Heart left ventricle (tissue), 16 donors: Measurements from ENCODE around the gene COX4I1. TPM values are rescaled to one million over a fixed set of nuclear protein-coding genes. Genes with fewer than 3 reads are reported as not detected.

Source experiments
- ATAC-seq, 4 donors: fragments of 200-7000 bp; cut with Tn5 transposase; one replicate each; pipeline ENCODE4 v1.9.1; 2020 to 2022; ENCODE audit warnings: moderate library complexity in 4 of 4, mild to moderate bottlenecking in 3 of 4, moderate number of reproducible peaks in 1 of 4
- DNase-seq, 5 donors: peaks; one replicate each; pipeline ENCODE4 v3.0.0-alpha.2; 2020
- H3K27ac ChIP-seq, 12 donors: fragments of 200-600 bp; sonication (generic) in 4 of 12; one replicate each; pipeline versions ENCODE4 v1.5.0 to v1.8.0; 2016 to 2022; ENCODE audit warnings: mild to moderate bottlenecking in 2 of 12
- H3K27me3 ChIP-seq, 9 donors: fragments of 200-600 bp; sonication (generic) in 2 of 9; one replicate each; pipeline versions ENCODE4 v1.5.1 to v1.8.0; 2016 to 2022; ENCODE audit warnings: mild to moderate bottlenecking in 3 of 9
- H3K36me3 ChIP-seq, 9 donors: fragments of 200-600 bp; sonication (generic) in 2 of 9; one replicate each; pipeline versions ENCODE4 v1.5.0 to v1.8.0; 2018 to 2022; ENCODE audit warnings: mild to moderate bottlenecking in 2 of 9
- H3K4me1 ChIP-seq, 12 donors: fragments of 200-600 bp; sonication (generic) in 4 of 12; one replicate each; pipeline versions ENCODE4 v1.5.0 to v1.8.0; 2016 to 2022; ENCODE audit warnings: mild to moderate bottlenecking in 3 of 12
- H3K4me3 ChIP-seq, 12 donors: fragments of 200-600 bp; sonication (generic) in 4 of 12; one replicate each; pipeline versions ENCODE4 v1.5.0 to v1.8.0; 2017 to 2022; ENCODE audit warnings: mild to moderate bottlenecking in 9 of 12, moderate library complexity in 4 of 12
- H3K9me3 ChIP-seq, 12 donors: fragments of 200-600 bp; sonication (generic) in 4 of 12; one replicate each; pipeline versions ENCODE4 v1.5.0 to v1.8.0; 2016 to 2022; ENCODE audit warnings: mild to moderate bottlenecking in 1 of 12
- POLR2A ChIP-seq, 2 donors: fragments of 450-650 bp; IDR thresholded peaks; one replicate each; pipeline ENCODE4 v1.6.1; 2017; ENCODE audit warnings: antibody characterized with exemption in 2 of 2, mild to moderate bottlenecking in 2 of 2, moderate library complexity in 2 of 2
- WGBS, 4 donors: extraction: QIAGEN DNeasy Blood & Tissue Kit in 2 of 4; methylation state at CpG; one replicate each; pipeline versions ENCODE4 v1.1.5 to v1.1.7; 2013 to 2018; 5-methylcytosine and 5-hydroxymethylcytosine counted together
- intact Hi-C, 10 donors: fragments of 100-400 bp; cut with DNase I; formaldehyde crosslinking; loops; one replicate each; pipeline versions ENCODE4 v1.11.1 to v1.14.2; 2022
- polyA plus RNA-seq, 2 donors: library from polyadenylated mRNA; stranded (reverse); fragments of 200-250 nt; gene quantifications; one replicate each; pipeline ENCODE4 v1.2.3, GENCODE V29; 2013
- total RNA-seq, 9 donors: library from RNA; depleted of rRNA in 2 of 9; stranded (reverse); fragments of >200 nt in 2 of 9; fragmentation: NEBNext Ultra II Directional in 3 of 9; extraction: Animal tissue kit (Norgen Biotek cat#: 25700) in 3 of 9; gene quantifications; one replicate each; pipeline versions ENCODE4 v1.1.0 to v1.2.4, GENCODE V29; 2016 to 2023
- TF ChIP-seq, protein P1 (sequence below), 12 donors: fragments of 200-600 bp; sonication (generic) in 4 of 12; IDR thresholded peaks; one replicate each; pipeline versions ENCODE4 v1.5.0 to v1.8.0; 2018 to 2022; ENCODE audit warnings: antibody characterized with exemption in 12 of 12, mild to moderate bottlenecking in 5 of 12
- donor health status: ischemic (EF 13 %, LVEDD 7.1; RV severe dilation, severe dysfunction).
- donor health status: healthy with polysubstance abuse.
- donor health status: DM: no; HTN: yes; CAD: no.
- donor health status: DM: no; HTN: no; CAD: no.
- donor health status: ischemic (EF 25% LVEDD 6.9; RV normal size, moderate dysfunction).
- donor health status: ischemic (EF 25% LVEDD 5.7; RV mildly dilated, moderate dysfunction).
- donor health status: healthy.
- donor health status: DM: yes; HTN: yes; CAD: no.
- donor health status: ischemic (EF 35%, LVEDD 5.7; RV mildly dilated, moderate dysfunction).
- donor health status: nonischemic (EF 11% LVEDD 7.7; RV severe dilation, severe dysfunction).
- donor health status: DM: yes; HTN: yes; CAD: no.
- donor health status: PGD.
- donor health status: ischemic (EF 29% LVEDD 5.4; RV normal size, mild dysfunction).
- donor health status: nonischemic (EF 23%, LVEDD 6.1; RV moderate dilation, normal function).

The COX4I1 gene
- total and polyA plus RNA-seq, 11 donors, result 1,047 to 5,448 (median 1,793) TPM

DNA sequence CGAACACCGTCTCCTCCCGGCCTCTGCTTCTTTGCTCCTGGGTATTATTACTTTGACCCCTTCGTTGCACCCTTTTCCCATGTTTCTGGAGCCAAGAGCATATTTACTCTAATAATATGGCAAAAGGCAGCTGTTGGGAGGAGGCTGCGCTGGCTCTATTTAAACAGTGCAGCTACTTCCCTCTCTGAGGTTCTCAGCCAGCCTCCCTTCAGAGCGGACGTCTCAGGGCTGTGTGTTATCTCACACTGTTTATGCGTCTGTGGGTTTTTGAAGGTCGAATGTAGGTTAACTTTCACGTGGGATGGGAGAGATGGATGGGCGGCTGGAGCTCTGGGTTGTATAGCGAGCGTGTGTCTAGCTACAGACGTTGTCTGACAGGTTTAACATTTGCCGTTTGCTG lies 45.3 kb downstream of the COX4I1 start:
- no peaks in the 10 kb centered on the region for H3K36me3 ChIP-seq
- H3K27me3 ChIP-seq, result peaks cover 0 to 28% (median 3%) of the 10 kb centered on the region in 9 donors
- H3K4me3 ChIP-seq, result no peak overlapping the region
- H3K4me1 ChIP-seq, result peaks cover 0 to 2% (median 0%) of the 10 kb centered on the region in 12 donors
- intact Hi-C loops, result no loop called here
- no peak for DNase-seq
- TF ChIP-seq, protein P1, sequence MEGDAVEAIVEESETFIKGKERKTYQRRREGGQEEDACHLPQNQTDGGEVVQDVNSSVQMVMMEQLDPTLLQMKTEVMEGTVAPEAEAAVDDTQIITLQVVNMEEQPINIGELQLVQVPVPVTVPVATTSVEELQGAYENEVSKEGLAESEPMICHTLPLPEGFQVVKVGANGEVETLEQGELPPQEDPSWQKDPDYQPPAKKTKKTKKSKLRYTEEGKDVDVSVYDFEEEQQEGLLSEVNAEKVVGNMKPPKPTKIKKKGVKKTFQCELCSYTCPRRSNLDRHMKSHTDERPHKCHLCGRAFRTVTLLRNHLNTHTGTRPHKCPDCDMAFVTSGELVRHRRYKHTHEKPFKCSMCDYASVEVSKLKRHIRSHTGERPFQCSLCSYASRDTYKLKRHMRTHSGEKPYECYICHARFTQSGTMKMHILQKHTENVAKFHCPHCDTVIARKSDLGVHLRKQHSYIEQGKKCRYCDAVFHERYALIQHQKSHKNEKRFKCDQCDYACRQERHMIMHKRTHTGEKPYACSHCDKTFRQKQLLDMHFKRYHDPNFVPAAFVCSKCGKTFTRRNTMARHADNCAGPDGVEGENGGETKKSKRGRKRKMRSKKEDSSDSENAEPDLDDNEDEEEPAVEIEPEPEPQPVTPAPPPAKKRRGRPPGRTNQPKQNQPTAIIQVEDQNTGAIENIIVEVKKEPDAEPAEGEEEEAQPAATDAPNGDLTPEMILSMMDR (IDR thresholded peaks at IDR 0.05), result no peak
- TF ChIP-seq POLR2A (IDR thresholded peaks at IDR 0.05), result no peak
- no peak overlapping the region for H3K27ac ChIP-seq
- H3K9me3 ChIP-seq, result peaks cover 0 to 3% (median 0%) of the 10 kb centered on the region in 12 donors
- no peak for ATAC-seq
- 23 to 31% (median 27%) methylated on average over 15 of the region's 15 CpGs for WGBS, 4 donors

GRCh38 chr16:85845266-85845665 lies 45.8 kb downstream of the COX4I1 start:
- Histone ChIP-seq H3K4me3 (no peak overlapping the region), H3K36me3 (no peaks in the 10 kb centered on the region), H3K27ac (no peak overlapping the region), H3K27me3 (peaks cover 0 to 28% (median 3%) of the 10 kb centered on the region in 9 donors), H3K4me1 (no peaks in the 10 kb centered on the region), H3K9me3 (peaks cover 0 to 3% (median 0%) of the 10 kb centered on the region in 12 donors)
- intact Hi-C loops, result no loop called here
- TF ChIP-seq POLR2A (IDR thresholded peaks at IDR 0.05), result no peak
- TF ChIP-seq, protein P1 (IDR thresholded peaks at IDR 0.05), result no peak
- DNase-seq, result no peak
- no peak for ATAC-seq
- WGBS, 4 donors, result 73 to 77% (median 76%) methylated on average over 20 of the region's 20 CpGs

- 88 to 90% (median 89%) methylated on average over 9 of the region's 9 CpGs for WGBS, 4 donors
- Histone ChIP-seq H3K27me3 (peaks cover 0 to 31% (median 3%) of the 10 kb centered on the region in 9 donors), H3K4me1 (peaks cover 0 to 3% (median 0%) of the 10 kb centered on the region in 12 donors), H3K36me3 (no peaks in the 10 kb centered on the region), H3K9me3 (peaks cover 0 to 3% (median 0%) of the 10 kb centered on the region in 12 donors), H3K27ac (no peak overlapping the region), H3K4me3 (no peak overlapping the region)
- DNase-seq (no peak), ATAC-seq (no peak)
- no peak for TF ChIP-seq POLR2A (IDR thresholded peaks at IDR 0.05)
- TF ChIP-seq, protein P1 (IDR thresholded peaks at IDR 0.05), result no peak
- intact Hi-C loops, result no loop called here
These were observed 47.0 kb downstream of the COX4I1 start for GRCh38 chr16:85846461-85846860.

DNA sequence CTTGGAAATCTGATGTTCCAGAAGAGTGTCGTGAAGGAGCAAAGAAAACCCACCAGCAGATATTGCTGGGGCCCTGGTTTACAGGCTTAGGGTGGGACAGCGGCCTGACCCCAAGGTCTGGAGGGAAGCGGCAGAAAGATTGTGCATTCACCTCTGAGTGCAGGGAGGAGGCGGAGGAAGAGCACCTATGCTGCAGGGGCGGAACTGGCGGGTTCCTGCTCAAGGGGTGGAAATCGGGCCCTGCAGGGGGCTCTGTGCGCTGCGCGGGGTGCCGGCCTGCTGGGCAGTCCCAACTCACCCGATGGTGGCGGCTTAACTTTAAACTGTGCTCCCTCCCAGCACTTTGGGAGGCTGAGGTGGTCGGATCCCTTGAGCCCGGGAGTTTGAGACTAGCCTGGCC lies 47.5 kb downstream of the COX4I1 start:
- Histone ChIP-seq H3K27ac (no peak overlapping the region), H3K9me3 (peaks cover 0 to 3% (median 0%) of the 10 kb centered on the region in 12 donors), H3K4me1 (peaks cover 0 to 7% (median 0%) of the 10 kb centered on the region in 12 donors), H3K27me3 (peaks cover 0 to 33% (median 3%) of the 10 kb centered on the region in 9 donors), H3K36me3 (no peaks in the 10 kb centered on the region), H3K4me3 (no peak overlapping the region)
- WGBS, 4 donors, result 80 to 87% (median 81%) methylated on average over 15 of the region's 15 CpGs
- intact Hi-C loops, result no loop called here
- no peak for DNase-seq
- ATAC-seq, result no peak
- TF ChIP-seq, protein P1 (IDR thresholded peaks at IDR 0.05), result no peak
- TF ChIP-seq POLR2A (IDR thresholded peaks at IDR 0.05), result no peak
